ENCODE data around the gene CEP78.
A peak's percentile ranks its signal among the peaks of the same experiment; 100 is the strongest.

The CEP78 gene

DNA sequence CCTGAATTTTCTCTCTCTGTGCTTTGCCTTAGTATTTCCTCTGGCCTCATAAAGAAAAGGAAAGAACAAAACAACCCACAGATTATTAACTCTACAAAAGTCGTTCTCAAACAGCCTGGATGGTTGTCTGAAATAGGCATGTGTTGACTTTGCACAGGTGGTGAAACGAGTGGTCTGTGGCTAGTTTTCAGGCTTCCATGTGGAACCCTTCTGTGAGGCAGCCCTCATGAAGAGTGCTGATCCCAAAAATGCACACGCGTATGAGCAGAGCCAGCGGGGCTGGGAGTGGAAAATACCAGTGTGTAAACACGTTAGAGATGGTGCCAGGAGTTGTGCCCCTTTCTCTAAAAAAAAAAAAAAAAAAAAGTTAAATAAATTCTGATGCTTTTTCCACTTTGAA lies 56.2 kb downstream of the CEP78 start:
- no peak overlapping the region for H3K4me3 ChIP-seq (ENCODE audit: low read depth, low read length)
- DNase-seq (ENCODE audit: low read depth): no peak
- TF ChIP-seq, protein P1, sequence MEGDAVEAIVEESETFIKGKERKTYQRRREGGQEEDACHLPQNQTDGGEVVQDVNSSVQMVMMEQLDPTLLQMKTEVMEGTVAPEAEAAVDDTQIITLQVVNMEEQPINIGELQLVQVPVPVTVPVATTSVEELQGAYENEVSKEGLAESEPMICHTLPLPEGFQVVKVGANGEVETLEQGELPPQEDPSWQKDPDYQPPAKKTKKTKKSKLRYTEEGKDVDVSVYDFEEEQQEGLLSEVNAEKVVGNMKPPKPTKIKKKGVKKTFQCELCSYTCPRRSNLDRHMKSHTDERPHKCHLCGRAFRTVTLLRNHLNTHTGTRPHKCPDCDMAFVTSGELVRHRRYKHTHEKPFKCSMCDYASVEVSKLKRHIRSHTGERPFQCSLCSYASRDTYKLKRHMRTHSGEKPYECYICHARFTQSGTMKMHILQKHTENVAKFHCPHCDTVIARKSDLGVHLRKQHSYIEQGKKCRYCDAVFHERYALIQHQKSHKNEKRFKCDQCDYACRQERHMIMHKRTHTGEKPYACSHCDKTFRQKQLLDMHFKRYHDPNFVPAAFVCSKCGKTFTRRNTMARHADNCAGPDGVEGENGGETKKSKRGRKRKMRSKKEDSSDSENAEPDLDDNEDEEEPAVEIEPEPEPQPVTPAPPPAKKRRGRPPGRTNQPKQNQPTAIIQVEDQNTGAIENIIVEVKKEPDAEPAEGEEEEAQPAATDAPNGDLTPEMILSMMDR (conservative IDR thresholded peaks at IDR 0.05; ENCODE audit: low read depth, low read length): no peak

- no peak for DNase-seq (ENCODE audit: low read depth)
- no peak overlapping the region for H3K4me3 ChIP-seq (ENCODE audit: low read depth, low read length)
- TF ChIP-seq, protein P1 (conservative IDR thresholded peaks at IDR 0.05; ENCODE audit: low read depth, low read length): no peak
Observed at GRCh38 chr9:78292716-78293497, 57.0 kb downstream of the CEP78 start.

- H3K4me3 ChIP-seq (ENCODE audit: low read depth, low read length): no peak overlapping the region
- DNase-seq (ENCODE audit: low read depth): no peak
- TF ChIP-seq, protein P1 (conservative IDR thresholded peaks at IDR 0.05; ENCODE audit: low read depth, low read length): no peak
Observed at GRCh38 chr9:78294290-78295176, 58.7 kb downstream of the CEP78 start.

- DNase-seq (ENCODE audit: low read depth): no peak
- TF ChIP-seq, protein P1 (conservative IDR thresholded peaks at IDR 0.05; ENCODE audit: low read depth, low read length): no peak
- no peak overlapping the region for H3K4me3 ChIP-seq (ENCODE audit: low read depth, low read length)
Observed at GRCh38 chr9:78295177-78295575, 59.3 kb downstream of the CEP78 start.

- TF ChIP-seq, protein P1 (conservative IDR thresholded peaks at IDR 0.05; ENCODE audit: low read depth, low read length): no peak
- no peak for DNase-seq (ENCODE audit: low read depth)
- H3K4me3 ChIP-seq (ENCODE audit: low read depth, low read length): peak overlapping the region; percentile 91
Observed at GRCh38 chr9:78295731-78296130, 59.9 kb downstream of the CEP78 start.

DNA sequence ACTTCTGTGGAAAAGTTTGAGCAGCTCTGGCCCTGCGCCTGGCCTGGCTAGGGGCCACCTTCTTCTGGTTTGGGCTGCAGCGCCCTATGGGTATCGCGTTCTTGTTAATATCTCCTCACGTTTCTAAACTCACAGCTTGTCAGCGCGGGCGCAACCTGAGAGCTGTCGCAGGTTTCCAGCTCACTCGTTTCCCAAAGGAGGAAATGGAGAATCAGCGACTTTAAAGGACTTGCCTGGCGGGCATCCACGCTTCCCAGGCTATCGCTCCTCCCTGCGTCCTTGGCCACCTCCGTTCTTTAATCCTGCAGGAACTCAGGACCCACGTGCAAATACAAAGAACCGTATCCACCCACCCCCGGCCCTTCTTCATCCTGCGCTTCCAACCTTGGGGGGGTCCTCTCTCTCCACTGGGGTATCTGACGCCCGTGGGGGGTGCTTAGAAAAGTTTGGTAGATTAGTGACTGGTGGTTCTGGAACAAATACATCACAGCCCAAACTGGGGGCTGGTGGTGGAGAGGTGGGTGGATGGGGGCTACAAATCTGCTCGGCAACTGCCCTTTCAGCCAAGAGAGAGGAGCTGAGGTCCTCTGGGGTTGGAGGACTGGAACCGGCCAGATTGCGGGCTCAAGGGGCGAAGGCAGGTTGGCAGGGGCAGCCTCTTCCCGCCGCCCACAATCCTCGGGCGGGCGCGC lies 60.5 kb downstream of the CEP78 start:
- DNase-seq (ENCODE audit: low read depth): peak; percentile 48
- TF ChIP-seq, protein P1 (conservative IDR thresholded peaks at IDR 0.05; ENCODE audit: low read depth, low read length): no peak
- peak overlapping the region; percentile 91 for H3K4me3 ChIP-seq (ENCODE audit: low read depth, low read length)

Measured in choroid plexus epithelial cell (primary cell).